Non-pigmented ciliary epithelial cell (primary cell): ENCODE measurements around the gene XKR7.

Source experiments
- DNase-seq: peaks from one replicate; pipeline ENCODE4 v3.0.0-alpha.2; 2010; ENCODE audit warnings: low read depth

The XKR7 gene

GRCh38 chr20:32040142-32040953 lies 72.4 kb downstream of the XKR7 start:
- DNase-seq, result no peak

GRCh38 chr20:32045999-32046398 lies 78.0 kb downstream of the XKR7 start:
- no peak for DNase-seq

- DNase-seq, result no peak
Observed at GRCh38 chr20:32050324-32050841, 82.4 kb downstream of the XKR7 start.

GRCh38 chr20:32050851-32051556 lies 83.1 kb downstream of the XKR7 start:
- no peak for DNase-seq

GRCh38 chr20:32051720-32052089 lies 83.8 kb downstream of the XKR7 start:
- DNase-seq, result no peak

GRCh38 chr20:32052090-32052777 lies 84.3 kb downstream of the XKR7 start, which contains the start of gene HCK:
TSS of gene HCK (plus strand) at chr20:32052242.
- no peak for DNase-seq

GRCh38 chr20:32052778-32053362 lies 84.9 kb downstream of the XKR7 start:
- no peak for DNase-seq
